Glutamatergic neuron (in vitro differentiated cells): ENCODE measurements around the gene SMO. TPM values are rescaled to one million over a fixed set of nuclear protein-coding genes. Genes with fewer than 3 reads are reported as not detected.
A peak's percentile ranks its signal among the peaks of the same experiment; 100 is the strongest.
"Not testable (repeated sequence)": the region's sequence is repeated elsewhere in the genome, so short reads cannot be mapped to it uniquely, and the experiment has no call there.

Source experiments
- DNase-seq: peaks from one replicate; pipeline ENCODE4 v3.0.0; 2022
- H3K27ac Mint-ChIP-seq: one replicate; pipeline ENCODE4 v1.8.0; 2020; ENCODE audit warnings: mild to moderate bottlenecking, mixed read lengths, inconsistent platforms; ENCODE audit not compliant: unreplicated experiment
- H3K27me3 Mint-ChIP-seq: one replicate; pipeline ENCODE4 v1.8.0; 2020; ENCODE audit warnings: mild to moderate bottlenecking, moderate library complexity, mixed read lengths, inconsistent platforms; ENCODE audit not compliant: unreplicated experiment
- H3K36me3 Mint-ChIP-seq: one replicate; pipeline ENCODE4 v1.8.0; 2020; ENCODE audit warnings: mild to moderate bottlenecking, mixed read lengths, inconsistent platforms; ENCODE audit not compliant: unreplicated experiment
- H3K4me1 Mint-ChIP-seq: one replicate; pipeline ENCODE4 v1.8.0; 2020; ENCODE audit warnings: mild to moderate bottlenecking, low read depth, mixed read lengths, inconsistent platforms; ENCODE audit not compliant: unreplicated experiment
- H3K4me3 Mint-ChIP-seq: one replicate; pipeline ENCODE4 v1.8.0; 2020; ENCODE audit warnings: mild to moderate bottlenecking, mixed read lengths, inconsistent platforms; ENCODE audit not compliant: unreplicated experiment
- H3K9me3 Mint-ChIP-seq: one replicate; pipeline ENCODE4 v1.8.0; 2020; ENCODE audit warnings: mild to moderate bottlenecking, moderate library complexity, mixed read lengths, inconsistent platforms; ENCODE audit not compliant: unreplicated experiment
- total RNA-seq: library from RNA; stranded (reverse); fragmentation: NEBNext Ultra II Directional; extraction: Animal tissue kit (Norgen Biotek cat#: 25700); gene quantifications from one replicate; pipeline ENCODE4 v1.2.1, GENCODE V29; 2021; ENCODE audit not compliant: unreplicated experiment
- TF ChIP-seq, protein P1 (sequence below): fragments of 200-600 bp; sonication (generic); IDR thresholded peaks from one replicate; pipeline ENCODE4 v1.5.0; 2021; ENCODE audit not compliant: partially characterized antibody, unreplicated experiment

The SMO gene
- total RNA-seq, 1 donor from 2014 or later = 5.9 TPM

DNA sequence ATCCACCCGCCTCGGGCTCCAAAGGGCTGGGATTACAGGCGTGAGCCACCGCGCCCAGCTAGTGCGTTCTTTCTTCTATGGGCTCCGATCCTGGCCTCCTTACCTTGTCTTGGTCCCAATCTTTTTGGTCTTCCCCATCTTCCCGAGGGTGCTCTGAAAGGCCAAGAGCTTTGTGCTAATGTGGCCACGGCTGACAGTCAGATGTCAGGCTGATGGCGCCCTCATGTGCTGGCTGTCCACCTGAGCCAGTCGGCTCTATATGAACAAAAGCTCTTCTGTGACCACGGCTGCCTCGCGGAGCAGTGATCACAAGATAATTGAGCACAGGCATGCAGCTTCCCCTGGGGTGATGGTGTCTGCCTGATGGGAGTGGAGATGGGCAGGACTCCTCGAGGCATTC, 25.4 kb downstream of the SMO start:
- Mint-ChIP-seq H3K9me3 (peaks cover 3% of the 10 kb centered on the region), H3K4me1 (peaks cover 4% of the 10 kb centered on the region), H3K27ac (no peak overlapping the region), H3K36me3 (peaks cover 4% of the 10 kb centered on the region), H3K27me3 (peaks cover 5% of the 10 kb centered on the region), H3K4me3 (no peak overlapping the region)
- TF ChIP-seq, protein P1, sequence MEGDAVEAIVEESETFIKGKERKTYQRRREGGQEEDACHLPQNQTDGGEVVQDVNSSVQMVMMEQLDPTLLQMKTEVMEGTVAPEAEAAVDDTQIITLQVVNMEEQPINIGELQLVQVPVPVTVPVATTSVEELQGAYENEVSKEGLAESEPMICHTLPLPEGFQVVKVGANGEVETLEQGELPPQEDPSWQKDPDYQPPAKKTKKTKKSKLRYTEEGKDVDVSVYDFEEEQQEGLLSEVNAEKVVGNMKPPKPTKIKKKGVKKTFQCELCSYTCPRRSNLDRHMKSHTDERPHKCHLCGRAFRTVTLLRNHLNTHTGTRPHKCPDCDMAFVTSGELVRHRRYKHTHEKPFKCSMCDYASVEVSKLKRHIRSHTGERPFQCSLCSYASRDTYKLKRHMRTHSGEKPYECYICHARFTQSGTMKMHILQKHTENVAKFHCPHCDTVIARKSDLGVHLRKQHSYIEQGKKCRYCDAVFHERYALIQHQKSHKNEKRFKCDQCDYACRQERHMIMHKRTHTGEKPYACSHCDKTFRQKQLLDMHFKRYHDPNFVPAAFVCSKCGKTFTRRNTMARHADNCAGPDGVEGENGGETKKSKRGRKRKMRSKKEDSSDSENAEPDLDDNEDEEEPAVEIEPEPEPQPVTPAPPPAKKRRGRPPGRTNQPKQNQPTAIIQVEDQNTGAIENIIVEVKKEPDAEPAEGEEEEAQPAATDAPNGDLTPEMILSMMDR = no peak
- DNase-seq = peak; percentile 36

DNA sequence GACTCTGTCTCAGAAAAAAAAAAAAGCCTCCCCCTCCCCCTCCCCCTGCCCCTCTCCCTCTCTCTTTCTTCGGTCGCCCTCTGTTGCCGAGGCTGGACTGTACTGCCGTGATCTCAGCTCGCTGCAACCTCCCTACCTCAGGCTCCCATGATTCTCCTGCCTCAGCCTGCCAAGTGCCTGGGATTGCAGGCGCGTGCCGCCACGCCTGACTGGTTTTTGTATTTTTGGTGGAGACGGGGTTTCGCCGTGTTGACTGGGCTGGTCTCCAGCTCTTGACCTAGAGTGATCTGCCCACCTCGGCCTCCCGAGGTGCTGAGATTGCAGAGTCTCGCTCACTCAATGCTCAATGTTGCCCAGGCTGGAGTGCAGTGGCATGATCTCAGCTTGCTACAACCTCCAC, 27.3 kb downstream of the SMO start:
- not testable (repeated sequence) for DNase-seq, H3K27me3 Mint-ChIP-seq, H3K9me3 Mint-ChIP-seq, H3K36me3 Mint-ChIP-seq, H3K4me3 Mint-ChIP-seq, H3K27ac Mint-ChIP-seq, H3K4me1 Mint-ChIP-seq

DNA sequence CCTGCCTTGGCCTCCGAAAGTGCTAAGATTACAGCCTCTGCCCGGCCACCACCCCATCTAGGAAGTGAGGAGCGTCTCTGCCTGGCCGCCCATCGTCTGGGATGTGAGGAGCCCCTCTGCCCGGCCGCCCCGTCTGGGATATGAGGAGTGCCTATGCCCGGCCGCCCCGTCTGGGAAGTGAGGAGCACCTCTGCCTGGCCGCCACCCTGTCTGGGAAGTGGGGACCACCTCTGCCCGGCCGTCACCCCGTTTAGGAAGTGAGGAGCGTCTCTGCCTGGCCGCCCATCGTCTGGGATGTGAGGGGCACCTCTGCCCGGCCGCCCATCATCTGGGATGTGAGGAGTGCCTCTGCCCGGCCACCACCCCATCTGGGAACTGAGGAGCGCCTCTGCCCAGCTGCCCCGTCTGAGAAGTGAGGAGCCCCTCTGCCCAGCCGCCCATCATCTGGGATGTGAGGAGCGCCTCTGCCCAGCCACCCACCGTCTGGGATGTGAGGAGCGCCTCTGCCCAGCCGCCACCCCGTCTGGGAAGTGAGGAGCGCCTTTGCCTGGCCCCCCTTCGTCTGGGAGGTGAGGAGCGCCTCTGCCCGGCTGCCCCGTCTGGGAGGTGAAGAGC, 27.8 kb downstream of the SMO start:
- not testable (repeated sequence) for H3K4me3 Mint-ChIP-seq, H3K27me3 Mint-ChIP-seq, H3K9me3 Mint-ChIP-seq, H3K4me1 Mint-ChIP-seq, H3K36me3 Mint-ChIP-seq, DNase-seq
- H3K27ac Mint-ChIP-seq = peak overlapping the region; percentile 83

DNA sequence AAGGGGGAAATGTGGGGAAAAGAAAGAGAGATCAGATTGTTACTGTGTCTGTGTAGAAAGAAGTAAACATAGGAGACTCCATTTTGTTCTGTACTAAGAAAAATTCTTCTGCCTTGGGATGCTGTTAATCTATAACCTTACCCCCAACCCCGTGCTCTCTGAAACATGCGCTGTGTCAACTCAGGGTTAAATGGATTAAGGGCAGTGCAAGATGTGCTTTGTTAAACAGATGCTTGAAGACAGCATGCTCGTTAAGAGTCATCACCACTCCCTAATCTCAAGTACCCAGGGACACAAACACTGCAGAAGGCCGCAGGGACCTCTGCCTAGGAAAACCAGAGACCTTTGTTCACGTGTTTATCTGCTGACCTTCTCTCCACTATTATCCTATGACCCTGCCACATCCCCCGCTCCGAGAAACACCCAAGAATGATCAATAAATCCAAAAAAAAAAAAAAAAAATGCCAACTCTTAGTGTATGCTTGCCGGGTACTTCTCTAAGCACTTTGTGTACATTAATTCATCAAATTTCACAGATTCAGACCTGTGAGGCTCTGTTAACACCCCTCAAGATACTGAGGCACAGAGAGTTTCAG, 28.5 kb downstream of the SMO start:
- H3K27me3 Mint-ChIP-seq, DNase-seq, H3K36me3 Mint-ChIP-seq, H3K4me1 Mint-ChIP-seq, H3K9me3 Mint-ChIP-seq: not testable (repeated sequence)
- Mint-ChIP-seq H3K27ac (peak overlapping the region; percentile 83), H3K4me3 (peak overlapping the region; percentile 3)

DNA sequence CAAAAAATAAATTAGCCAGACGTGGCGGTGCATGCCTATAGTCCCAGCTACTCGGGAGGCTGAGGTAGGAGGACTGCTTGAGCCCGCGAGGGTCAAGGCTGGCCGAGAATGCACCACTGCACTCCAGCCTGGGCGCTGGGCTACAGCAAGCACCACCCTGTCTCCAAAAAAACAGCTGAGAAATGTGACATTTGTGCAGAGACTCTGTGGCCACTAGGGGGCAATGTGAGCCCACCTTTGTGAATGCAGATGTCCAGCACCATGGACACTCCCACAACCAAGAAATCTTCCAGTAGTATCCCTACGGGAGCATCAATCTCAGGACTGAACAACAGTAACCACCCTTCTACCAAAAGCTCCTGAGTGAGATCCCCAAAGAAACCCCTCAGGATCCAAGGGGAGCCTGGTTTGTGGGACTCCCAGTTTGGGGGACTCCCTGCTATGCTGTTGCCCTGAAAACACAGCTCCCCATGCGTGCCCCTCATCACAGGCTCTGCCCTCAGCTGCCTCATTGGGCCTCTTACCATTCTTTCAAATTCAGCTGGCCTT, 30.2 kb downstream of the SMO start:
- Mint-ChIP-seq H3K9me3 (peaks cover 4% of the 10 kb centered on the region), H3K36me3 (peaks cover 4% of the 10 kb centered on the region), H3K27me3 (no peaks in the 10 kb centered on the region), H3K4me3 (no peak overlapping the region), H3K27ac (peak overlapping the region; percentile 33), H3K4me1 (peaks cover 8% of the 10 kb centered on the region)
- DNase-seq = peak; percentile 88
- TF ChIP-seq, protein P1 = peak; percentile 95

DNA sequence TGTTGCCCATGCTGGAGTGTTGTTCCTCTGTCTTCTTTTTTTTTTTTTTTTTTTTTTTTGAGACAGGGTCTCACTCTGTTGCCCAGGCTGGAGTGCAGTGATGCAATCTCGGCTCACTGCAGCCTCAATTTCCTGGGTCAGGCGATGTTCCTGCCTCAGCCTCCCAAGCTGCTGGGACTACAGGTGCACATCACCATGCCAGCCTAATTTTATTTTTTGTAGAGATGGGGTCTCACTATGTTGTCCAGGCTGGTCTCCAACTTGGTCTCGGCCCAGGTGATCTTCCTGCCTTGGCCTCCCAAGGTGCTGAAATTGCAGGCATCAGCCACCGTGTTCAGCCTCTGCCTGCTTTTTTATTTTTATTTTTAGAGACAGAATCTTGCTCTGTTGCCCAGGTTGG, 30.7 kb downstream of the SMO start:
- not testable (repeated sequence) for H3K9me3 Mint-ChIP-seq, H3K27ac Mint-ChIP-seq, H3K27me3 Mint-ChIP-seq, H3K4me1 Mint-ChIP-seq, H3K36me3 Mint-ChIP-seq, DNase-seq, H3K4me3 Mint-ChIP-seq

DNA sequence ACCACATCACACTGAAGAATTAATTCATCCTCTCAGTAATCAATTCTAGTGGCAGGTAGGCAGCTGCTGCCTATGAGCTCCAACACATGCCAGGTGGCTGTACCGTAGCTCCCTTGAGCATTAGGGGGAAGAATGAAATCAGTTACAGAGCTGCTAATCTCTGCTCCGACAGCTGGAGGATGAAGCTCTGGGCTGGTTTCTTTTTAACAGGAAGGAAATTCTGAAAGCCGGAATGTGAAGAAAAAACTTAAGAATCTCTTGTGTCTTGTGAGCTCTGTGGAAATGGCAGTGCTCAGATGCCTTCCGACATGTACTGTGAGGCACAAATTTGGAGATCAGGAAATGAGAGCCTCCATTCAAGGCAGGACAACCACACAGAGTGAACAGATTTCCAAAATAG, 33.6 kb downstream of the SMO start:
- Mint-ChIP-seq H3K4me3 (peak overlapping the region; percentile 21), H3K9me3 (peaks cover 9% of the 10 kb centered on the region), H3K27ac (no peak overlapping the region), H3K4me1 (peaks cover 14% of the 10 kb centered on the region), H3K27me3 (peaks cover 4% of the 10 kb centered on the region), H3K36me3 (no peaks in the 10 kb centered on the region)
- no peak for DNase-seq
- TF ChIP-seq, protein P1 = no peak
